ENCODE data around the gene RTBDN. TPM values are rescaled to one million over a fixed set of nuclear protein-coding genes. Genes with fewer than 3 reads are reported as not detected.

Gene RTBDN
- total RNA-seq, 1 experiment from 2014 or later, result 25.1 TPM

DNA sequence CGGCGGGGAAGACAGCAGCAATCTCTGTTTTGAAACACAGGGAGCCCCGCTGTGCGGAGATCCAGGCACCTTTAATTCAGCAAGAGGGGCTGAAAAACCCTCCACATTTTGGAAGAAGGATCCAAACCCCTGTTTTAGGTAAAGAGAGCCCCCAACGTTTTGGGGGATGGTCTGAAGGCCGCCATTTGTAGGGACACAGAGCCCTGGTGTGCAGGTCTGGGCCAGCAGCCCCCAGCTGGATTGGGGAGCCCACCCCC is 55.5 kb downstream of the RTBDN start:
- peak overlapping the region; percentile 96 for H3K27ac ChIP-seq (ENCODE audit: low read depth, low read length)
- H3K4me3 ChIP-seq (replicated peaks in 1 of 2; ENCODE audit: low read depth in 1 of 2, low read length in 2 of 2), result peak overlapping the region; percentile 66 to 68
- H3K9me2 ChIP-seq (ENCODE audit: insufficient read depth), result no peaks in the 10 kb centered on the region
- H3K27me3 ChIP-seq (ENCODE audit: insufficient read depth, low read length), result no peaks in the 10 kb centered on the region
- no peak overlapping the region for H2AFZ ChIP-seq (ENCODE audit: low read depth, low read length, poor library complexity, severe bottlenecking)
- H3K79me2 ChIP-seq (ENCODE audit: insufficient read depth, low read length), result peaks cover 6% of the 10 kb centered on the region; the same call in 1 of the 2 replicates
- ChIA-PET POLR2A (interaction anchor here (1.3 to 8.8 kb wide), 2 partner anchors 13 to 15 kb away, joined by 6 to 172 read pairs; partner anchors contain the start of gene JUNB), CTCF (interaction anchor here (1.0 to 7.0 kb wide), 6 partner anchors 11 to 56 kb away, joined by 4 to 88 read pairs (median 44); partner anchors contain the start of genes JUNB and RTBDN), RAD21 (ENCODE audit: low non-redundant PET in 1 of 2, low total read pairs in 2 of 2, uncharacterized antibody in 2 of 2, unreplicated experiment in 2 of 2) (interaction anchor here (0.6 to 2.7 kb wide), 5 partner anchors 10 to 18 kb away, joined by 3 to 15 read pairs (median 8); partner anchors contain the start of gene JUNB (in 1 of the 2))
- ATAC-seq (no peak), DNase-seq (ENCODE audit: low read depth, low spot score) (no peak)
- peak overlapping the region; percentile 78 for H3K9ac ChIP-seq (ENCODE audit: low read length)
- intact Hi-C loops (cut with micrococcal nuclease), result loop anchor here (2.0 to 5.0 kb wide), 2 partner anchors 14 to 68 kb away; no protein-coding TSS in a partner anchor
- no peaks in the 10 kb centered on the region for H3K9me3 ChIP-seq (ENCODE audit: control insufficient read depth in 1 of 2, insufficient read depth in 1 of 2, low read depth in 1 of 2, low read length in 2 of 2)
- BruUV-seq (replicated peaks), result TSS peak; percentile 79
- peak overlapping the region; percentile 85 for H3K4me2 ChIP-seq (ENCODE audit: low read length)
- peaks cover 53 to 80% of the 10 kb centered on the region in 2 experiments for H3K4me1 ChIP-seq (ENCODE audit: control insufficient read depth in 1 of 2, insufficient read depth in 2 of 2, low read length in 2 of 2)
- TF ChIP-seq MAX (IDR thresholded peaks at IDR 0.05) (no peak), EZH2 (IDR thresholded peaks at IDR 0.05) (no peak), POLR2A (IDR thresholded peaks at IDR 0.05; ENCODE audit: borderline replicate concordance, extremely low read depth, insufficient read depth, insufficient read length) (no peak), SIN3A (IDR thresholded peaks at IDR 0.05; ENCODE audit: low read depth) (no peak), CEBPB (IDR thresholded peaks at IDR 0.05; ENCODE audit: low read depth) (no peak), ELF1 (IDR thresholded peaks at IDR 0.05; ENCODE audit: borderline replicate concordance, low read depth) (no peak), ZFX (IDR thresholded peaks at IDR 0.05) (no peak), SP1 (IDR thresholded peaks at IDR 0.05; ENCODE audit: low read depth) (no peak), ZNF274 (IDR thresholded peaks at IDR 0.05; ENCODE audit: low read depth, low read length) (no peak), TCF7L2 (IDR thresholded peaks at IDR 0.05; ENCODE audit: borderline replicate concordance, extremely low read depth, insufficient read depth, insufficient read length) (no peak), POLR2AphosphoS5 (IDR thresholded peaks at IDR 0.05; ENCODE audit: low read depth, low read length) (no peak), JUND (IDR thresholded peaks at IDR 0.05) (no peak), CTCF (IDR thresholded peaks at IDR 0.05 in 2 of 3, conservative IDR thresholded peaks at IDR 0.05 in 1 of 3; ENCODE audit: borderline replicate concordance in 1 of 3, insufficient read depth in 1 of 3, low read depth in 2 of 3, low read length in 2 of 3) (no peak), FOSL1 (IDR thresholded peaks at IDR 0.05; ENCODE audit: low read depth) (no peak), REST (IDR thresholded peaks at IDR 0.05; ENCODE audit: low read depth) (no peak), ATF3 (IDR thresholded peaks at IDR 0.05) (no peak), SRF (IDR thresholded peaks at IDR 0.05; ENCODE audit: low read depth) (no peak), EZH2phosphoT487 (IDR thresholded peaks at IDR 0.05; ENCODE audit: borderline replicate concordance) (no peak)
- TF ChIP-seq, protein P1, sequence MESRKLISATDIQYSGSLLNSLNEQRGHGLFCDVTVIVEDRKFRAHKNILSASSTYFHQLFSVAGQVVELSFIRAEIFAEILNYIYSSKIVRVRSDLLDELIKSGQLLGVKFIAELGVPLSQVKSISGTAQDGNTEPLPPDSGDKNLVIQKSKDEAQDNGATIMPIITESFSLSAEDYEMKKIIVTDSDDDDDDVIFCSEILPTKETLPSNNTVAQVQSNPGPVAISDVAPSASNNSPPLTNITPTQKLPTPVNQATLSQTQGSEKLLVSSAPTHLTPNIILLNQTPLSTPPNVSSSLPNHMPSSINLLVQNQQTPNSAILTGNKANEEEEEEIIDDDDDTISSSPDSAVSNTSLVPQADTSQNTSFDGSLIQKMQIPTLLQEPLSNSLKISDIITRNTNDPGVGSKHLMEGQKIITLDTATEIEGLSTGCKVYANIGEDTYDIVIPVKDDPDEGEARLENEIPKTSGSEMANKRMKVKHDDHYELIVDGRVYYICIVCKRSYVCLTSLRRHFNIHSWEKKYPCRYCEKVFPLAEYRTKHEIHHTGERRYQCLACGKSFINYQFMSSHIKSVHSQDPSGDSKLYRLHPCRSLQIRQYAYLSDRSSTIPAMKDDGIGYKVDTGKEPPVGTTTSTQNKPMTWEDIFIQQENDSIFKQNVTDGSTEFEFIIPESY (IDR thresholded peaks at IDR 0.05; ENCODE audit: extremely low read depth, insufficient replicate concordance, low read length), result no peak
- no peaks in the 10 kb centered on the region for H3K36me3 ChIP-seq (ENCODE audit: control insufficient read depth in 1 of 2, insufficient read depth in 2 of 2, low read length in 2 of 2)
- no peaks in the 10 kb centered on the region for H4K20me1 ChIP-seq (ENCODE audit: insufficient read depth)

All from HCT116 (cell line).